ENCODE measurements around the gene DCAF15. TPM values are rescaled to one million over a fixed set of nuclear protein-coding genes. Genes with fewer than 3 reads are reported as not detected.

DCAF15 gene
- total RNA-seq, 1 experiment from 2014 or later = 20.9 TPM

DNA sequence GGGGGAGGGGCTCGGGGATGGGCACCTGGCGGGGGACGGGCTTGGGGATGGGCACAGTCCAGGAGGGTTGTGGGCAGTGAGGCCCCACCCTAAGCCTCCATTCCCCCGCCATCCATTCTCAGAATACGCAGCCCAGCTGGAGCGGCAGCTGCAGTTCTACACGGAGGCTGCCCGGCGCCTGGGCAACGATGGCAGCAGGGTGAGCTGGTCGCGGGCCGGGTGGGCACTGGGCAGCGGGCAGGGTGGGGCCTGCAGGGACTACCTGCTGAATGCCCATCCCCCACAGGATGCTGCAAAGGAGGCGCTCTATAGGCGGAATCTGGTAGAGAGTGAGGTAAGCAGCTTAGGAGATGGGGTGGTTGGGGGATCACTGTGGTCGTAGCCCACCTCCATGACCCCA is 22.4 kb upstream of the DCAF15 start:
- DNase-seq (ENCODE audit: low read depth) = no peak

GRCh38 chr19:13930402-13930801 is 21.9 kb upstream of the DCAF15 start:
- DNase-seq (ENCODE audit: low read depth) = no peak

- no peak for DNase-seq (ENCODE audit: low read depth)
These were observed 20.7 kb upstream of the DCAF15 start for GRCh38 chr19:13931391-13932148.

GRCh38 chr19:13932149-13932637 is 20.1 kb upstream of the DCAF15 start:
- no peak for DNase-seq (ENCODE audit: low read depth)

GRCh38 chr19:13932911-13933393 is 19.4 kb upstream of the DCAF15 start:
- no peak for DNase-seq (ENCODE audit: low read depth)

DNA sequence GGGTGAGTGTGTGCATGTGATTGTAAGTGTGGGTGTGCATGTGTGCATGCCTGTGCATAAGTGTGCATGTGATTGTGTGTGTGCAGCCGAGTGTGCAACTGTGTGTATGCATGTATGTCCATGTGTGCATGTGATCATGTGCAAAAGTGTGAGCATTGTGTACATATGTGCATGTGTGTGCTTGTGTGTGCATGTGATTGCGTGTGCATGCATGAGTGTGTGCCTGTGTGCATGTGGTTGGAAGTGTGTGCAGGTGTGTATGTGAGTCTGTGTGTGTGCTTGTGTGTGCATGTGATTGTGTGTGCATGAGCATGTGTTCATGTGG is 17.6 kb upstream of the DCAF15 start:
- DNase-seq (ENCODE audit: low read depth) = no peak

- DNase-seq (ENCODE audit: low read depth) = no peak
These were observed 16.4 kb upstream of the DCAF15 start for GRCh38 chr19:13935765-13936510.

DNA sequence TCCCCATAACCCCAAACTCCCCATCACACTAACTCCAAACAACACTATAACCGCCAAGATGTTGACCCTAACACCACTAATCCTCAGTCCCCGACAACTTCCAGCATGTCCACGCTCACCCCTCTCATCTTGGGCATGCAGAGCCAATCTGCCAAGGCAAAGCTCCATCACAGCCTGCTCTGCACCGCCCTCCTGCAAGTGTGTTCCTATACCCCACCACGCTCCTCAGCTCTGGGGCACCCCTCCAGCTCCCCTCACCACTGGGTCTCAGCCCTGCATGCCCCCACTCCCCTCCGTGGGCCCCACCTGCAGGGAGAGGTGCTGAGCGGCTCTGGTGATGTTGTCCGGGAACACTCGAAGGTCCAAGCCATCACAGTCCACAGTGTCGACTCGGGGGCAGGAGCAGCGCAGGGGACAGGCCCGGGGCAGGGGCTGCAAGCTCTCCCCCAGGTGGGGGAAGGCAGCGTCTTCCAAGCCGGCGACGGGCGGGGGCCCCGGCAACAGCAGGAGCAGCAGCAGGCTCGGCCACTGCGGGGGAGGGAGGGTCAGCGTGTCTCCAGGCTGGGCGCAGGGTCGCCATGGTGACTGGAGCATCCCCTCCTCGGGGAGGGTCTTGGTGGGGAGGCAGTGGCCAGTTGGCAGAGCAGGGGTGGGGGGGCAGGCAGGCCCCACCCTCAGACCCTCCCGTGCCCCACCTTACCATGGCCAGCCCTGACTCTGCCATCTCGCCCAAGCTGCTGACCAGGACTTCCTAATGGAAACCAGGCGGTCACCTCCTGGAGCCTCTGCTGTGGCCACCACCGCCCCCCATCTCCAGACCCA is 14.6 kb upstream of the DCAF15 start:
- DNase-seq (ENCODE audit: low read depth) = peak; percentile 22

- peak; percentile 81 for DNase-seq (ENCODE audit: low read depth)
These were observed 13.8 kb upstream of the DCAF15 start, which contains the start of gene PODNL1 for GRCh38 chr19:13938301-13939064. Gene PODNL1 (minus strand): TSS chr19:13938417. CDS start chr19:13938181, 236 bp downstream.

DNA sequence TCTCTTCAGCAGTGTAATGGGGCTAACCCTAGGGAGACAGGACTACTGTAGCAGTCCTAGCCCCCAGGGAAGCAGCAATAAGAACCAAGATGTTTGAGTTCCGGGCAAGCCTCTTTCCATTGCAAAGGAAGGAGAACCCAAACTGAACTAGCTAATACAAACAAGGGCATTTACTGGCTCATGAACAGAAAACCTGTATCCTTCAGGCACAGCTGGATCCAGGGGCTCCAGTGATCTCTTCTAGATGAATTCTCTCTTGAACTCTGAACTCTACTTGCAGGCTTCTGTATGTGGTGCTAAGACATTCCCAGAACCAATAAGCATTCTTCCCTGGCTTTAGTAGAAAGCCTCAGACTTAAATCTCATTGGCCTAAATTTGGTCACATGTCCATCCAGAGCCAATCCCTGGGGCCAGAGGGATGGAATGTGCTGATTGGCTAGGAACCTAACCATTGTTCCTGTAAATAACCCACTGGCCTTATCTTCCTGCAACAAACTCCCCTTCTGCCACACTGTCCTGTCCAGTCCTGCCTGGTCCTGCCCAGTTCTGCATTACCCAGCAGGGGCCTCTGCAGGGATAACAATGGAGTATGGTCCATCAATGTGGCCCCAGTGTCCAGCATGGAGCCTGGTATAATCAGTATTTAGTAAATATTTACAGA is 10.2 kb upstream of the DCAF15 start:
- DNase-seq (ENCODE audit: low read depth) = no peak

DNA sequence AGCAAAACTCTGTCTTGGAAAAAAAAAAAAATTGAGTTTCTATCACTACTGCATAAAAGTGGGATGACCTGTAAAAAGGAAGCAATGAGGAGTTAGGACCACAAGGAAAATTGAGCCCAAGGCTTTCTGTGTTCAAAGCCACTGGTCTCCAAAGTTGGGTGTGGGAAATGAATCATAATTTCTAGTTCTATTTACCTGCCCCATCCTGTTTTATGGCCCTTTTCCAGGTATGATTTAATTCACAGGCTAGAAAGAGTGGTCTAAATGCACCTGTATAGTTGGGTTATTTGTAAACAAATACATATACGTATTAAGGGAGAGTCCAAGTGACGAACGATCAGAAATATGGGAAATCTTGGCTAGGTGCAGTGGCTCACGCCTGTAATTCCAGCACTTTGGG is 5.9 kb upstream of the DCAF15 start:
- no peak for DNase-seq (ENCODE audit: low read depth)

- no peak for DNase-seq (ENCODE audit: low read depth)
These were observed 1.3 kb upstream of the DCAF15 start for GRCh38 chr19:13951043-13951442.

DNA sequence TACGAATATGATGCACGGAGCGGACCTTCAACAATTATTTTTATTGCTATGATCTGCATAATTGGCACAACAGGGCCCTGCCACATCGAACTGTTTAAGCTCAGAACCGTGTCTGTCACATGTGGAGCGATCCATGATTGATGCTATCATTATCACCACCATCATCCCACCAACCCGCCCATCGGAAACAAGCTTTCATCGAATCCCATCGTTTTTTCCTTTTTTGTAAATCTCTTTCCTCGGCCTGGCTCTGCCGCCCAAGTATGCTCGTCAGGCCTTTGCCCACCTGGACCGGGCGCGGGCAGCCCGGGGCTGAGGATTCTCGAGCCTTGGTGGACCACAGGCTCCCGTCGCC is 533 bp upstream of the DCAF15 start:
- no peak for DNase-seq (ENCODE audit: low read depth)

- DNase-seq (ENCODE audit: low read depth) = peak; percentile 47
These were observed 722 bp downstream of the DCAF15 start for GRCh38 chr19:13952931-13953531.

DNA sequence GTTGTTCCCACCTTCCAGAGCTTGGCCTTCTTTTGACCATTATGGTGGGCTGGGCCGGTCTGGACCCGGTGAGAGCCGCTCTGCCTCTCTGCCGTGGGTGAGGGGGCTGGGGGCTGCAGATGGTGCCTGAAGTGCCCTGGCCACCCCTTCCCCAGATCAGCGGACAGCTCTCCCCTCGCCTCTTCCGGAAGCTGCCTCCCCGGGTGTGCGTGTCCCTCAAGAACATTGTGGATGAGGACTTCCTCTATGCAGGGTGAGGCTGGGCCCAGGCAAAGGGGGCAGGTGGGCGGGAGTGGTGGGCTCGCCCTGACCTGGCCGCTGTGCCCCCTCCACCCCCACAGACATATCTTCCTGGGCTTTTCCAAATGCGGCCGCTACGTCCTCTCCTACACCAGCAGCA is 1.9 kb downstream of the DCAF15 start:
- no peak for DNase-seq (ENCODE audit: low read depth)

DNA sequence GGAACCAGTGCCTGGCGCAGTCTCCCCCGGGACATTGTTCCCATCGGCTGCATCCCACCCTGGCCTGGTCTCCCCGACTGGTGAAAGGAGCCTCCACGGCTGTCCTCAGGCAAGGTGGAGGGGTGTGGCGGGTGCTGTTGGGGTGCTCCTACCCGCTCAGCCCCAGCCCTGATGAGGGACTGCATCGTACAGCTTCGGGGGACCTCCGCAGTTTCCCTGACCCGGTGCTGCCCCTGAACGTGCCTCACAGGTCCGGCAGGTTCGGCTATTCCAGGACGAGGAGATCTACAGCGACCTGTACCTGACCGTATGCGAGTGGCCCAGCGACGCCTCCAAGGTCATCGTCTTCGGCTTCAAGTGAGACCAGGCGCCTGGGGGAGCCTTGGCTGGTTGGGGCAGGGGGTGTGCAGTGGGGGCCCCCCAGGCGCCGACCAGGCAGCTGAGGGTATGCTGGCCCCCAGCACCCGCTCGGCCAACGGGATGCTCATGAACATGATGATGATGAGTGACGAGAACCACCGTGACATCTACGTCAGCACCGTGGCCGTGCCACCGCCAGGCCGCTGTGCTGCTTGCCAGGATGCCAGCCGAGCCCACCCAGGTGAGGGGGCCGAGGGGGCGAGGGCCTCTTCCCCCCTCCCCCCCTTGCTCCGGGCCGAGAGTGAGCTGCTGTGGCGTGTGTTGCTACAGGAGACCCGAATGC is 3.5 kb downstream of the DCAF15 start:
- no peak for DNase-seq (ENCODE audit: low read depth)

DNA sequence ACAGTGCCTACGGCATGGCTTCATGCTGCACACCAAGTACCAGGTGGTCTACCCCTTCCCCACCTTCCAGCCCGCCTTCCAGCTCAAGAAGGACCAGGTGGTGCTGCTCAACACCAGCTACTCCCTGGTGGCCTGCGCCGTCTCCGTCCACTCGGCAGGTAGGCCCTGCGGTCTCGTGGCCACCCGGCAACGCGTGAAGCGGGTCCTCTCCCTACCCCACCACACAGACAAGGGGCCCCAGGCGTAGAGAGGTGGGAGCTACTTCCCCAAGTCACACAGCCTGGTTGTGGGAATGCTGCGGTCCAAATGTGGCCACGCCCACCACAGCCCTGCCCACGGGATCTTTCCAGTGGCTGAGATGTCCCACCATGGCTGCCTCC is 4.0 kb downstream of the DCAF15 start:
- no peak for DNase-seq (ENCODE audit: low read depth)

- no peak for DNase-seq (ENCODE audit: low read depth)
These were observed 4.7 kb downstream of the DCAF15 start for GRCh38 chr19:13957051-13957450.

DNA sequence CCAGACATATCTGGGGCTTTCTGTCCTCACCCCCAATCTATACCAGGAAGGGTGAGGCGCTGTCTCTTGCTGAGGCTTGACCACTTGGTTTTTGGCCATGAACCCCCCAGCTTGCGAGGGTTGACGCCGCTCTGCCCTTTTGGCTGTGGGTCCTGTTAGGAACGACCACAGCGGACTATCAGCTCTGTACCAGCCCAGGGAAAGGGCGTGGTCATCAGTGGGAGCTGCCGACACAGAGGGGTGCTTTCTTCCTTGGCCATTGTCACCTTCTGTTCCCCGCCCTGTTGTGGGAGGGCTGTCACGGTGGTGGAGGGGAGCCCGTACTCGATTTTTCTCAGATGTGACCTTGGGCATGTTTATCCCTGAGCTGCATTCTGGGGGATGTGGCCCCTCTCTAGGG is 5.7 kb downstream of the DCAF15 start:
- DNase-seq (ENCODE audit: low read depth) = no peak

Data from M059J (cell line).